DND-41 (cell line): Measurements from ENCODE around the gene B4GAT1.
"Not testable (repeated sequence)": the region's sequence is repeated elsewhere in the genome, so short reads cannot be mapped to it uniquely, and the experiment has no call there.

Experiments used
- ATAC-seq: fragments of 200-7000 bp; cut with Tn5 transposase; 3 replicates; pipeline ENCODE4 v1.9.1; 2021; ENCODE audit warnings: low read depth; ENCODE audit not compliant: insufficient read depth
- DNase-seq: peaks from one replicate; pipeline ENCODE4 v3.0.0-alpha.2; 2020
- H2AFZ ChIP-seq: 2 replicates; pipeline ENCODE4 v1.6.0; 2012; ENCODE audit warnings: low read depth, low read length
- H3K27ac ChIP-seq: 2 replicates; pipeline ENCODE4 v1.5.1; 2012; ENCODE audit warnings: low read length, inconsistent platforms
- H3K27me3 ChIP-seq: fragments of 200-600 bp; sonication (generic); 2 replicates; pipeline ENCODE4 v1.6.0; 2012; ENCODE audit warnings: low read length, mild to moderate bottlenecking, inconsistent platforms; ENCODE audit not compliant: insufficient read depth, poor library complexity
- H3K36me3 ChIP-seq: 2 replicates; pipeline ENCODE4 v1.5.1; 2012; ENCODE audit warnings: low read length, inconsistent platforms; ENCODE audit not compliant: insufficient read depth
- H3K4me1 ChIP-seq: 2 replicates; pipeline ENCODE4 v1.5.1; 2012; ENCODE audit warnings: mild to moderate bottlenecking, low read length; ENCODE audit not compliant: insufficient read depth
- H3K4me2 ChIP-seq: 2 replicates; pipeline ENCODE4 v1.6.0; 2012; ENCODE audit warnings: mild to moderate bottlenecking, moderate library complexity, low read length, inconsistent platforms; ENCODE audit not compliant: insufficient read depth
- H3K4me3 ChIP-seq, 2 experiments: fragments of 200-600 bp in 1 of 2; shearing (Covaris generic) in 1 of 2; 2 replicates each; pipeline ENCODE4 v1.5.1; 2012 to 2016; ENCODE audit warnings: inconsistent platforms in 2 of 2, low read length in 2 of 2, mild to moderate bottlenecking in 2 of 2, low read depth in 1 of 2, moderate library complexity in 1 of 2
- H3K79me2 ChIP-seq: 2 replicates; pipeline ENCODE4 v1.6.0; 2012; ENCODE audit warnings: low read length, inconsistent platforms; ENCODE audit not compliant: insufficient read depth
- H3K9ac ChIP-seq: 2 replicates; pipeline ENCODE4 v1.6.0; 2012; ENCODE audit warnings: low read depth, mild to moderate bottlenecking, inconsistent platforms, low read length, moderate library complexity
- H3K9me3 ChIP-seq: 2 replicates; pipeline ENCODE4 v1.5.1; 2012; ENCODE audit warnings: low read length, moderate library complexity, mild to moderate bottlenecking, inconsistent platforms; ENCODE audit not compliant: insufficient read depth, severe bottlenecking
- H4K20me1 ChIP-seq: 2 replicates; pipeline ENCODE4 v1.6.0; 2012; ENCODE audit warnings: low read length; ENCODE audit not compliant: insufficient read depth
- EZH2 ChIP-seq: IDR thresholded peaks from 3 replicates; pipeline ENCODE4 v1.6.1; 2012; ENCODE audit warnings: borderline replicate concordance, low read depth, mild to moderate bottlenecking, moderate library complexity, low read length, inconsistent platforms; ENCODE audit not compliant: severe bottlenecking
- TF ChIP-seq, protein P1 (sequence below): IDR thresholded peaks from 2 replicates; pipeline ENCODE4 v1.5.1; 2012; ENCODE audit warnings: borderline replicate concordance, low read length, moderate library complexity, mild to moderate bottlenecking; ENCODE audit not compliant: poor library complexity, severe bottlenecking; ENCODE audit errors: extremely low read depth

B4GAT1 gene

DNA sequence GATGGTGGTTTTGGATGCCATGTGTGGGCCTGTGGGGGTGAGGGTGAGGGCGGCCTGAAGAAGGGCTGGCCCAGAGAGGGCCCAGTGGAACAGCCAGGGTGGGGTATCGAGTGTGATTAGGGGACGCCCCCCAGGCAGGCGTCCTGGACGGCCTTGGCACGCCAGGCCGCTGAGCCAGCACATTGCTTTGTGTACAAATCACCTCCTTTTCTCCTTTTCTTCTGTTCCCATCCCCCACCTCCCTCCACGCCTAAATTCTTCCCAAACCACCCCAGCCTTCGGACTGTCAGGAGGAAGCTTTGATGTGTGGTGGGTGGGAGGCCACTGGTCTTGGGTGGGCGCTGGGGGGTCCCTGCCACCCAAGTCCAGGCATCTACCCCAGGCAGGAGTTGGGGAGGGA is 22.8 kb downstream of the B4GAT1 start:
- Histone ChIP-seq H3K9me3 (no peaks in the 10 kb centered on the region), H3K79me2 (no peaks in the 10 kb centered on the region), H3K4me1 (peaks cover 37% of the 10 kb centered on the region), H3K9ac (no peak overlapping the region), H4K20me1 (peaks cover 2% of the 10 kb centered on the region; the same call in 1 of the 2 replicates), H2AFZ (no peak overlapping the region), H3K4me3 (no peak overlapping the region), H3K27ac (no peak overlapping the region), H3K36me3 (no peaks in the 10 kb centered on the region), H3K4me2 (no peak overlapping the region), H3K27me3 (no peaks in the 10 kb centered on the region)
- DNase-seq, result no peak
- ATAC-seq, result no peak
- TF ChIP-seq EZH2, result no peak

GRCh38 chr11:66323684-66324083 is 23.7 kb downstream of the B4GAT1 start:
- H3K79me2 ChIP-seq, result no peaks in the 10 kb centered on the region
- no peak overlapping the region for H3K27ac ChIP-seq
- no peak for TF ChIP-seq EZH2
- TF ChIP-seq, protein P1, sequence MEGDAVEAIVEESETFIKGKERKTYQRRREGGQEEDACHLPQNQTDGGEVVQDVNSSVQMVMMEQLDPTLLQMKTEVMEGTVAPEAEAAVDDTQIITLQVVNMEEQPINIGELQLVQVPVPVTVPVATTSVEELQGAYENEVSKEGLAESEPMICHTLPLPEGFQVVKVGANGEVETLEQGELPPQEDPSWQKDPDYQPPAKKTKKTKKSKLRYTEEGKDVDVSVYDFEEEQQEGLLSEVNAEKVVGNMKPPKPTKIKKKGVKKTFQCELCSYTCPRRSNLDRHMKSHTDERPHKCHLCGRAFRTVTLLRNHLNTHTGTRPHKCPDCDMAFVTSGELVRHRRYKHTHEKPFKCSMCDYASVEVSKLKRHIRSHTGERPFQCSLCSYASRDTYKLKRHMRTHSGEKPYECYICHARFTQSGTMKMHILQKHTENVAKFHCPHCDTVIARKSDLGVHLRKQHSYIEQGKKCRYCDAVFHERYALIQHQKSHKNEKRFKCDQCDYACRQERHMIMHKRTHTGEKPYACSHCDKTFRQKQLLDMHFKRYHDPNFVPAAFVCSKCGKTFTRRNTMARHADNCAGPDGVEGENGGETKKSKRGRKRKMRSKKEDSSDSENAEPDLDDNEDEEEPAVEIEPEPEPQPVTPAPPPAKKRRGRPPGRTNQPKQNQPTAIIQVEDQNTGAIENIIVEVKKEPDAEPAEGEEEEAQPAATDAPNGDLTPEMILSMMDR, result no peak
- DNase-seq (no peak), ATAC-seq (no peak)
- H3K36me3 ChIP-seq, result no peaks in the 10 kb centered on the region
- no peaks in the 10 kb centered on the region for H3K27me3 ChIP-seq
- H4K20me1 ChIP-seq, result peaks cover 2% of the 10 kb centered on the region; the same call in 1 of the 2 replicates
- no peak overlapping the region for H3K4me3 ChIP-seq
- no peaks in the 10 kb centered on the region for H3K9me3 ChIP-seq
- H3K4me2 ChIP-seq, result no peak overlapping the region
- no peak overlapping the region for H2AFZ ChIP-seq
- no peak overlapping the region for H3K9ac ChIP-seq
- H3K4me1 ChIP-seq, result peaks cover 44% of the 10 kb centered on the region

- DNase-seq (no peak), ATAC-seq (no peak)
- peaks cover 2% of the 10 kb centered on the region; the same call in 1 of the 2 replicates for H4K20me1 ChIP-seq
- H3K27ac ChIP-seq, result no peak overlapping the region
- H3K36me3 ChIP-seq, result no peaks in the 10 kb centered on the region
- H3K4me2 ChIP-seq, result no peak overlapping the region
- H3K27me3 ChIP-seq, result no peaks in the 10 kb centered on the region
- peaks cover 44% of the 10 kb centered on the region for H3K4me1 ChIP-seq
- no peak overlapping the region for H2AFZ ChIP-seq
- H3K79me2 ChIP-seq, result no peaks in the 10 kb centered on the region
- no peak overlapping the region for H3K9ac ChIP-seq
- no peaks in the 10 kb centered on the region for H3K9me3 ChIP-seq
- TF ChIP-seq, protein P1, result no peak
- no peak for TF ChIP-seq EZH2
- H3K4me3 ChIP-seq, result no peak overlapping the region
Measured at GRCh38 chr11:66322732-66323427, 24.5 kb downstream of the B4GAT1 start.

DNA sequence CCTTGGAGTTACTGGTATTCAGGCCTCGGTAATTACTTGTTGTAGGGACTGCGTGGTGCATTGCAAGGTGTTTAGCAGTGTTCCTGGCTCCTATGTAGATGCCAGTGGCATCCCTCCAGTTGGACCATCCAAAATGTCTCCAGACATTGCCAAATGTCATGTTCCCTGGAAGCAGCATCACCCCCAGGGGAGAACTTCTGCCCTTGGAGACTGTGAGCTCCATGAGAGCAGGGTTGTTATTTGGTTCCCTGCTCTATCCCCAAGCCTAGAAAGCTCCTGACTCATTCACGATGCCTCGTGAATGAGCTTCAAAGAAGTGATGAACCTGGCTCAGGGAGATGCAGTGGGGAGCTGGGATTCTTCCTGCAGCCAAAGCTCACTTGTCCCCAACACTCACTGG is 25.8 kb downstream of the B4GAT1 start:
- no peak for TF ChIP-seq EZH2
- TF ChIP-seq, protein P1, result no peak
- Histone ChIP-seq H3K36me3 (no peaks in the 10 kb centered on the region), H3K27me3 (no peaks in the 10 kb centered on the region), H4K20me1 (0 out of 2 replicates have a peak, but pooled peaks cover 2% of the 10 kb centered on the region), H3K9ac (no peak overlapping the region), H3K4me3 (no peak overlapping the region), H3K79me2 (no peaks in the 10 kb centered on the region), H3K9me3 (no peaks in the 10 kb centered on the region), H3K4me2 (no peak overlapping the region), H2AFZ (no peak overlapping the region), H3K4me1 (peaks cover 44% of the 10 kb centered on the region), H3K27ac (no peak overlapping the region)
- DNase-seq, result no peak
- no peak for ATAC-seq

- not testable (repeated sequence) for H3K4me3 ChIP-seq, DNase-seq, H3K27ac ChIP-seq, H3K36me3 ChIP-seq, ATAC-seq, H3K27me3 ChIP-seq, H3K9ac ChIP-seq, H4K20me1 ChIP-seq, H3K4me2 ChIP-seq, H3K79me2 ChIP-seq, H2AFZ ChIP-seq, H3K9me3 ChIP-seq
- H3K4me1 ChIP-seq, result peaks cover 42% of the 10 kb centered on the region
Measured at GRCh38 chr11:66320748-66321147, 26.7 kb downstream of the B4GAT1 start.

- not testable (repeated sequence) for H3K4me3 ChIP-seq, H4K20me1 ChIP-seq, DNase-seq, H3K27ac ChIP-seq, H3K9ac ChIP-seq, H2AFZ ChIP-seq, H3K9me3 ChIP-seq, H3K27me3 ChIP-seq, H3K4me2 ChIP-seq, ATAC-seq, H3K36me3 ChIP-seq, H3K79me2 ChIP-seq
- H3K4me1 ChIP-seq, result peaks cover 37% of the 10 kb centered on the region
Measured at GRCh38 chr11:66320289-66320688, 27.1 kb downstream of the B4GAT1 start.
